Urinary bladder (tissue), 4 donors: ENCODE data around the gene BACH1. TPM values are rescaled to one million over a fixed set of nuclear protein-coding genes. Genes with fewer than 3 reads are reported as not detected.

Experiments used
- DNase-seq: peaks from one replicate; pipeline ENCODE4 v3.0.0-alpha.2; 2015; ENCODE audit errors: extremely low spot score
- H3K27ac ChIP-seq: one replicate; pipeline ENCODE4 v1.5.1; 2013; ENCODE audit warnings: low read depth, mild to moderate bottlenecking, moderate library complexity
- H3K36me3 ChIP-seq: one replicate; pipeline ENCODE4 v1.6.1; 2013; ENCODE audit warnings: mild to moderate bottlenecking, moderate library complexity; ENCODE audit not compliant: insufficient read depth
- H3K4me1 ChIP-seq: one replicate; pipeline ENCODE4 v1.6.1; 2013; ENCODE audit warnings: mild to moderate bottlenecking, moderate library complexity; ENCODE audit not compliant: insufficient read depth
- H3K4me3 ChIP-seq: one replicate; pipeline ENCODE4 v1.5.1; 2013; ENCODE audit warnings: low read depth, low read length
- WGBS: extraction: QIAGEN DNeasy Blood & Tissue Kit; methylation state at CpG from one replicate; pipeline ENCODE4 v1.1.7; 2013; 5-methylcytosine and 5-hydroxymethylcytosine counted together
- polyA plus RNA-seq: library from polyadenylated mRNA; stranded (reverse); fragments of 200-250 nt; gene quantifications from one replicate; pipeline ENCODE4 v1.2.3, GENCODE V29; 2013
- total RNA-seq: library from RNA; depleted of rRNA; stranded (reverse); fragments of >200 nt; gene quantifications from one replicate; pipeline ENCODE4 v1.2.3, GENCODE V29; 2014
- donor health status: healthy with polysubstance abuse.
- donor health status: healthy.

The BACH1 gene
- total and polyA plus RNA-seq, 2 donors, result 11.5 to 116 TPM

DNA sequence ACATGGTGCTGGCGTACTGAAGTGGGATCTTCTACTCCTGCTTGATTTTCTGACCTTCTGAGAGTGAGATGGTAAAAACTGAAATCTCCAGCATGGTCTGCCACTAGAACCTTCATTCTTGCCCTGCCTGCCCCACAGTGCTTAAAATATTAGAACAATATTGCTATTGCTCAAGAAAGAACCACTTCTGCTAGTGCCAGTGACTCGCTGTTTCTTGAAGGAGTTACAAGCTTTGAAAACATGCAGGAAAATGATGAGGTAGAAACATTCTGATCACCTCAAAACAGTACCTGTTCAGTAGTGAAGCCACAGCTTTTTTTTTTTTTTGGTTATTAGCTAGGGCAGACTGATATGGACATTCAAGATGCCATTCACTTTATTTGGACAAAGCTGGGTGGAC lies 95.3 kb downstream of the BACH1 start:
- no peaks in the 10 kb centered on the region for H3K4me1 ChIP-seq
- H3K36me3 ChIP-seq, result no peaks in the 10 kb centered on the region
- no peak overlapping the region for H3K4me3 ChIP-seq
- DNase-seq, result no peak
- no peak overlapping the region for H3K27ac ChIP-seq
- WGBS, result 98% methylated on average over 2 of the region's 2 CpGs

Other genes with a start within 250 kb of the BACH1 start
- gene CCT8, start 225.3 kb upstream of the BACH1 start, total RNA-seq, result 134 TPM
- 95.4 TPM for gene CCT8, start 225.3 kb upstream of the BACH1 start, polyA plus RNA-seq
- 13.5 TPM for gene MAP3K7CL, start 168.3 kb upstream of the BACH1 start, total RNA-seq
- gene MAP3K7CL, start 168.3 kb upstream of the BACH1 start, polyA plus RNA-seq, result 4.4 TPM